GM12878 (cell line): Measurements from ENCODE around the gene AKT3. TPM values are rescaled to one million over a fixed set of nuclear protein-coding genes. Genes with fewer than 3 reads are reported as not detected.

Source experiments
- ATAC-seq: fragments of 200-7000 bp; cut with Tn5 transposase; 3 replicates; pipeline ENCODE4 v1.9.1; 2020; ENCODE audit warnings: mild to moderate bottlenecking, moderate library complexity
- BruUV-seq: library from RNA; stranded (reverse); fragments of 400-500 nt; replicated peaks from 2 replicates; lab custom pipeline; 2021; lab: Mats Ljungman, UMichigan
- CTCF ChIA-PET: fragments of 300-600 bp; sonication (Branson Sonifier 250); formaldehyde crosslinking; extraction: SDS; loops from one replicate; lab custom pipeline; 2021; ENCODE audit warnings: inconsistent platforms; lab: Yijun Ruan, JAX
- POLR2A ChIA-PET: fragments of 350-600 bp; formaldehyde crosslinking; extraction: SDS; loops from one replicate; lab custom pipeline; 2021; ENCODE audit warnings: inconsistent platforms; lab: Charles Lee
- RAD21 ChIA-PET: fragments of 300-600 bp; sonication (Branson Sonifier 250); formaldehyde crosslinking; loops from one replicate; lab custom pipeline; 2023; ENCODE audit warnings: antibody characterized with exemption; ENCODE audit not compliant: unreplicated experiment; lab: Charles Lee
- SMC1A ChIA-PET: fragments of 300-600 bp; sonication (Branson Sonifier 250); formaldehyde crosslinking; loops from one replicate; lab custom pipeline; 2023; ENCODE audit not compliant: unreplicated experiment, uncharacterized antibody; lab: Charles Lee
- DNase-seq: peaks from one replicate; pipeline ENCODE4 v3.0.0-alpha.2; 2011; ENCODE audit warnings: low read depth, low spot score
- FAIRE-seq: peaks from 3 replicates; lab custom pipeline; 2011; peaks lifted over from hg19 to GRCh38; lab: Jason Lieb, UNC
- H2AFZ ChIP-seq: 2 replicates; pipeline ENCODE4 v1.6.0; 2011; ENCODE audit warnings: low read depth, low read length, control low read depth; ENCODE audit not compliant: control insufficient read depth
- H3K27ac ChIP-seq: 2 replicates; pipeline ENCODE4 v1.5.1; 2011; ENCODE audit warnings: control low read depth; ENCODE audit not compliant: control insufficient read depth, insufficient read depth
- H3K27me3 ChIP-seq, 2 experiments: replicated peaks in 1 of 2; 2 replicates each; pipeline versions ENCODE4 v1.6.0 to v1.6.1; 2011; ENCODE audit warnings: low read length in 1 of 2; ENCODE audit not compliant: control insufficient read depth in 2 of 2, insufficient read depth in 2 of 2
- H3K36me3 ChIP-seq, 2 experiments: 2 replicates each; pipeline ENCODE4 v1.5.1; 2011; ENCODE audit warnings: low read length in 1 of 2; ENCODE audit not compliant: control insufficient read depth in 2 of 2, insufficient read depth in 2 of 2
- H3K4me1 ChIP-seq: 2 replicates; pipeline ENCODE4 v1.6.1; 2011; ENCODE audit warnings: mild to moderate bottlenecking, low read length, moderate library complexity, mixed read lengths; ENCODE audit not compliant: control insufficient read depth, insufficient read depth
- H3K4me2 ChIP-seq: 2 replicates; pipeline ENCODE4 v1.6.0; 2011; ENCODE audit warnings: control low read depth; ENCODE audit not compliant: control insufficient read depth, insufficient read depth
- H3K4me3 ChIP-seq: fragments of 200-600 bp; sonication (generic); 2 replicates; pipeline ENCODE4 v1.5.1; 2016
- H3K79me2 ChIP-seq: 2 replicates; pipeline ENCODE4 v1.6.0; 2011; ENCODE audit warnings: low read length; ENCODE audit not compliant: control insufficient read depth, insufficient read depth
- H3K9ac ChIP-seq: 2 replicates; pipeline ENCODE4 v1.8.0; 2011; ENCODE audit warnings: low read length, control low read depth, mixed read lengths; ENCODE audit not compliant: control insufficient read depth, insufficient read depth
- H3K9me3 ChIP-seq: replicated peaks from 3 replicates; pipeline ENCODE4 v1.5.1; 2011; ENCODE audit warnings: mild to moderate bottlenecking, low read length; ENCODE audit not compliant: control insufficient read depth, insufficient read depth
- H4K20me1 ChIP-seq: 2 replicates; pipeline ENCODE4 v1.6.0; 2011; ENCODE audit not compliant: control insufficient read depth, insufficient read depth
- CHD1 ChIP-seq: IDR thresholded peaks from 2 replicates; pipeline ENCODE4 v1.6.1; 2012; ENCODE audit warnings: low read depth, low read length, improper control_type of control experiment
- CREB1 ChIP-seq: IDR thresholded peaks from 2 replicates; pipeline ENCODE4 v1.6.1; 2012; ENCODE audit warnings: low read depth, mild to moderate bottlenecking, inconsistent platforms
- FOS ChIP-seq: IDR thresholded peaks from 3 replicates; pipeline ENCODE4 v1.6.1; 2011; ENCODE audit warnings: borderline replicate concordance; ENCODE audit not compliant: insufficient read length; ENCODE audit errors: extremely low read depth
- HCFC1 ChIP-seq: fragments of 150-350 bp; IDR thresholded peaks from 2 replicates; pipeline ENCODE4 v1.6.1; 2014; ENCODE audit warnings: low read length
- IRF3 ChIP-seq: fragments of 450-650 bp; IDR thresholded peaks from 2 replicates; pipeline ENCODE4 v1.6.1; 2014; ENCODE audit warnings: mild to moderate bottlenecking
- LARP7 ChIP-seq: fragments of 450-650 bp; IDR thresholded peaks from 2 replicates; pipeline ENCODE4 v1.6.1; 2017; ENCODE audit warnings: mild to moderate bottlenecking
- NFYB ChIP-seq: IDR thresholded peaks from 2 replicates; pipeline ENCODE4 v1.6.1; 2011; ENCODE audit warnings: low read depth, mild to moderate bottlenecking, low read length, improper control_type of control experiment, moderate library complexity; ENCODE audit not compliant: insufficient read depth
- POLR2A ChIP-seq: IDR thresholded peaks from 2 replicates; pipeline ENCODE4 v1.6.1; 2011; ENCODE audit warnings: low read depth, mild to moderate bottlenecking, low read length
- PRDM15 ChIP-seq: fragments of 450-650 bp; formaldehyde crosslinking; IDR thresholded peaks from 2 replicates; pipeline ENCODE4 v1.4.0; 2020; ENCODE audit warnings: mild to moderate bottlenecking, moderate library complexity
- RBBP5 ChIP-seq: fragments of 200-600 bp; sonication (generic); conservative IDR thresholded peaks from 2 replicates; pipeline ENCODE4 v1.6.1; 2016
- RFX5 ChIP-seq: IDR thresholded peaks from 2 replicates; pipeline ENCODE4 v1.6.1; 2011; ENCODE audit warnings: low read depth, low read length, improper control_type of control experiment
- SPI1 ChIP-seq: IDR thresholded peaks from 2 replicates; pipeline ENCODE4 v1.6.1; 2011; ENCODE audit warnings: low read depth, mild to moderate bottlenecking, low read length, moderate library complexity, borderline replicate concordance; ENCODE audit not compliant: insufficient read depth
- SRF ChIP-seq, 2 experiments: IDR thresholded peaks; 2 replicates each; pipeline ENCODE4 v1.6.1; 2011; ENCODE audit warnings: low read depth in 2 of 2, low read length in 2 of 2, mild to moderate bottlenecking in 1 of 2, moderate library complexity in 1 of 2
- STAT1 ChIP-seq: fragments of 450-650 bp; conservative IDR thresholded peaks from 2 replicates; pipeline ENCODE4 v1.6.1; 2014; ENCODE audit warnings: antibody characterized with exemption, mild to moderate bottlenecking
- TBL1XR1 ChIP-seq: IDR thresholded peaks from 2 replicates; pipeline ENCODE4 v1.6.1; 2012; ENCODE audit warnings: low read depth, low read length, improper control_type of control experiment
- WGBS: methylation state at CpG from one replicate; pipeline ENCODE4 v1.1.6; 2016; ENCODE audit warnings: low lambda C conversion rate; ENCODE audit not compliant: insufficient replicate concordance, insufficient coverage; ENCODE audit errors: missing lambda C conversion rate; 5-methylcytosine and 5-hydroxymethylcytosine counted together
- in situ Hi-C: fragments of 300-500 bp; cut with MboI; formaldehyde crosslinking; loops from 9 replicates; pipeline ENCODE4 v1.14.3; 2018; ENCODE audit warnings: mixed read lengths
- intact Hi-C: fragments of 100-400 bp; cut with micrococcal nuclease; formaldehyde crosslinking; loops from one replicate; pipeline ENCODE4 v1.14.2; 2022; ENCODE audit not compliant: unreplicated experiment
- polyA plus RNA-seq, 11 experiments: library from polyadenylated mRNA; depleted of rRNA in 4 of 11; unstranded in 6 of 11; stranded (reverse) in 5 of 11; fragments of >200 nt; fragmentation: Nextera tagmentation in 4 of 11; fragmentation: Illumina TruSeq in 1 of 11; extraction: Ambion mirVana in 4 of 11; extraction: Trizol in 1 of 11; gene quantifications; 1 replicate in 1 of 11; 2 replicates in 10 of 11; pipeline versions ENCODE4 v1.2.1 to v1.2.3, GENCODE V29; 2011 to 2016; ENCODE audit warnings: inconsistent platforms in 2 of 11, missing spikeins in 2 of 11, low read depth in 1 of 11
- total RNA-seq, 4 experiments: library from RNA; depleted of rRNA in 3 of 4; stranded (reverse); fragments of >200 nt in 3 of 4; fragmentation: Illumina TruSeq in 1 of 4; extraction: Trizol in 1 of 4; gene quantifications; 2 replicates each; pipeline versions ENCODE4 v1.2.1 to v1.2.3, GENCODE V29; 2013 to 2021

The AKT3 gene
- total and polyA plus RNA-seq, 10 of the 15 experiments (the other 5 are each of a cell fraction or from before 2014, with no cell fraction given) = 0.03 to 0.56 (median 0.19) TPM

DNA sequence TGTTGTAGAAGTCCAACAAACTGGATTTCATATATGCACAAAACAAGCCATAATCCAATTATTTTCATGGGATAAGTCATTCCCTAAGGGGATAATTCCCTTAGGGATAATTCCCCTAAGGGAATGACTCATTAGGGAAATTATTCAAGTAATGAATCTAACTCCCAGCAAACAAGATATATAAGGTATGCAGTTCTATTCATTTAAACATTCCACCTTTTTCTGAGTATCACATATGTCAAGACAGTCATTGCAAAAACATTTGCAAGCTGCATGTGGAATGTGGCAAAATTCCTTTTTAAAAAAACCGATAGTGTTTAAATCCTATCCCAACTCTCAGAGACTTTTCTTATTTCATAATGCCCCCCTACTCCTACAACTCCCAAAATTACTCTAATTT lies 131.2 kb downstream of the AKT3 start:
- in situ Hi-C loops = no loop called here
- CTCF ChIA-PET = interaction anchor here (0.6 to 1.5 kb wide), 3 partner anchors 11 to 693 kb away, joined by 3 read pairs; no protein-coding TSS in a partner anchor
- Histone ChIP-seq H3K36me3 (no peaks in the 10 kb centered on the region), H2AFZ (no peak overlapping the region), H3K9me3 (no peaks in the 10 kb centered on the region), H3K4me1 (peaks cover 7% of the 10 kb centered on the region; the same call in 1 of the 2 replicates), H3K27me3 (no peaks in the 10 kb centered on the region), H3K27ac (no peak overlapping the region), H3K4me2 (no peak overlapping the region), H3K4me3 (no peak overlapping the region), H4K20me1 (no peaks in the 10 kb centered on the region), H3K79me2 (no peaks in the 10 kb centered on the region), H3K9ac (no peak overlapping the region)
- ATAC-seq (no peak), DNase-seq (no peak), FAIRE-seq (no peak)
- TF ChIP-seq LARP7 (no peak), RBBP5 (no peak), CHD1 (no peak), SRF (IDR thresholded peaks at IDR 0.05; ENCODE audit: low read depth in 2 of 2, low read length in 2 of 2) (no peak), NFYB (no peak), PRDM15 (CRISPR knock-in tag) (no peak), STAT1 (no peak), TBL1XR1 (no peak), RFX5 (no peak), CREB1 (no peak), HCFC1 (no peak), POLR2A (no peak), FOS (no peak), IRF3 (no peak), SPI1 (no peak)
- RAD21 ChIA-PET = interaction anchor here (1.0 kb wide), 1 partner anchor 29 kb away, joined by 4 read pairs; no protein-coding TSS in a partner anchor
- POLR2A ChIA-PET = no interaction called here
- intact Hi-C loops = no loop called here
- BruUV-seq = no TSS peak
- 100% methylated on average over 1 of the region's 1 CpG for WGBS
- SMC1A ChIA-PET = interaction anchor here (1.7 kb wide), 1 partner anchor 10 kb away, joined by 6 read pairs; no protein-coding TSS in a partner anchor
